Measurements from ENCODE around the gene TCIRG1.

The TCIRG1 gene

DNA sequence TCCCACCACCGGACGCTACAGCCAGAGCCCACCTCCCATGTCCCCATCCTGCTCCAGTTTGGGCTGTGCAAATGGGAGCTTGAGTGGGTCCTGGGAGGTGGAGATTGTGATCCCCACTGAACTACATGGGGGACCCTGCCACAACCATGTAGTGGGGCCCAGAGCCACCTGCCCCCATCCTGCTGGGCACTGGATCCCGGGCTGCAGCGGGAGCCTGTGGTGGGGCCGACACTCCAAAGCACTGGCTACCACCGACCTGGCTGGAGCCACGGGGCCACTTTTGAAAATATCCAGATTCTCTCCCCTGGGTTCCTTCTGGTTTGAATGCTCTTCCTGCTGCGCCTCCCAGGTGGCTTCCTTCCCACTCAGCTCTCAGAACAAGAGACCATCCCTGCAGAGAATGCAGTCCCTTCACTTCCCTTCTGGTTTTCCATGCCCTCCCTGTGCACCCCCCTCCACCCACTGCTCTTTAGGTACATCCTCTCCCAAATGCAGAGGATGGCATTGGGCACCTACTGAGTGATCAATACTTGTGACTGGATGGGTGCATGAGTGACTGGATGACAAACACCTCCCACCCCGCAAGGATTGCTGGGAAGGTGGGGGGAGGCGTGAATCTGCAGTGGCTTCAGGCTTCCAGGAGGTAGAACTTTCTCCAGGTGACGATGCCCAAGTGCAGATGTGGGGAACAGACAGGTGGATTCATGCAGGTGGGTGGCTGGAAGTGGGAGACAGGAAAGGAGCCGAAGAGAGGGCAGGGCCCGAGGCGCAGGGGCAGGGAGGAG, 34.1 kb upstream of the TCIRG1 start:
- no peak for DNase-seq

DNA sequence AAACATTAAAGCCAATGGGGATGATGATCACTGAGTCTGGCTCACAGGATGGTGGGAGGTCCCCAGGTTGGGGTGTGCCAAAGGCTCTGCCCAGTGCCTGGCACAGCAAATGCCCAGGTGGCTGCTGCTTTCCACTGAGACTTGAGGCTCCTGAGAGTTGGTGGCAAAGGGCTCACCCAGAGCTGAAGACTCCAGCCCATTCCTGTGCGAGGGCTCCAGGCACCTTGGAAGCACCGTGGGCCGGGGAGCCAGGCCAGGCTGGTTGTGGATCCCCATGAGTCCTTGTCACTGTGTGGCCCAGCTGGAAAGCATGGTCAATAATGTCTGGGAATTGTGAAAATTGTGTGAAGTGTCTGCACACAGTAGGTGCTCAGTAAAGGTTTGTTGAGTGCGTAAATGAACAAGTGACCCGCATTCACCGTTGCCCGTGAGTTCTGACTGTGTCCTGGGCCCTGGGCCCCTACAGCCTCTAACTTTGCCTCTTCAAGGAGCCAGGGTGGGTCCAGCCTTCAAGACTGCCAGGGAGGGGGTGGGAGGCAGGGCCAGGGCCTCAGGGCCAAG, 32.1 kb upstream of the TCIRG1 start:
- no peak for DNase-seq

DNA sequence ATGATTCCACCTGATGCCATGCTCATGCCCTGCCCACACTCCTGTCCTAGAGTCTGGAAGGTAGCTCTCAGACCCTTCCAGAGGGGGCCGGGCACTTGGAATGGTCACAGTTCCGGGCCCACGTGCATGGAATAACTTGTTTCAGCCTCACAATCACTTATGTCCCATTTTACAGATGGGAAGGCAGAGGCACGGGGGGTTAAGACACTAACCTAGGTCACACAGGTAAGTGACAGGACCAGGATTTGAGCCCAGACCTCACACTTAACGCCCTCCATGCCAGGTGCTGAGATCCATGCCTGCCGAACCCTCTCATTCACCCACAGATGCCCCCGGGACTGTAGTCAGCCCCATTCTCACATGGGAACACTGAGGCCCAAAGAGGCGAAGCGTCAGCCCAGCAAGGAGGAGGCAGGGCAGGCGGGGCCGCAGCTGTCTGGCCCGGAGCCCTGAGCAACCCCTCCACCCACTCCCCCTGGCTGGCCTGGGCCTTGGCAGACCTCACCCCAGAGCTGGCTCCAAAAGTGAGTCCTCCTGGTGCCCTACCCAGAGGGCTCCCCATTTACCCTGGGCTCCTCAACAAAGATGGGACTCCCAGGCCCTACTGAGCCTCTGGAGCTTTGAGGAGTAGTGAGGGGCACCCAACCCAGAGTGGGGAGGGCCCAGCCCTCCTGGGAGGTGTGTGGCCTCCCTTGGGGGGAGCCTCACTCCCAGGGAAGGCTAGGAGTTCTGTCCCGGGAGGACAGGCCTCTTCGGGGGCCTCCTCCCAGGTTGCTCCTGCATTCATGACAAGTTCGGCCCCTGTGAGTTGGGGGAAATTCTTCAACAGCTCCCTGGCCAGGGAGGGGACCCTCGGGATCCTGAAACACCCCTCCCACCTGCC, 31.1 kb upstream of the TCIRG1 start:
- no peak for DNase-seq

DNA sequence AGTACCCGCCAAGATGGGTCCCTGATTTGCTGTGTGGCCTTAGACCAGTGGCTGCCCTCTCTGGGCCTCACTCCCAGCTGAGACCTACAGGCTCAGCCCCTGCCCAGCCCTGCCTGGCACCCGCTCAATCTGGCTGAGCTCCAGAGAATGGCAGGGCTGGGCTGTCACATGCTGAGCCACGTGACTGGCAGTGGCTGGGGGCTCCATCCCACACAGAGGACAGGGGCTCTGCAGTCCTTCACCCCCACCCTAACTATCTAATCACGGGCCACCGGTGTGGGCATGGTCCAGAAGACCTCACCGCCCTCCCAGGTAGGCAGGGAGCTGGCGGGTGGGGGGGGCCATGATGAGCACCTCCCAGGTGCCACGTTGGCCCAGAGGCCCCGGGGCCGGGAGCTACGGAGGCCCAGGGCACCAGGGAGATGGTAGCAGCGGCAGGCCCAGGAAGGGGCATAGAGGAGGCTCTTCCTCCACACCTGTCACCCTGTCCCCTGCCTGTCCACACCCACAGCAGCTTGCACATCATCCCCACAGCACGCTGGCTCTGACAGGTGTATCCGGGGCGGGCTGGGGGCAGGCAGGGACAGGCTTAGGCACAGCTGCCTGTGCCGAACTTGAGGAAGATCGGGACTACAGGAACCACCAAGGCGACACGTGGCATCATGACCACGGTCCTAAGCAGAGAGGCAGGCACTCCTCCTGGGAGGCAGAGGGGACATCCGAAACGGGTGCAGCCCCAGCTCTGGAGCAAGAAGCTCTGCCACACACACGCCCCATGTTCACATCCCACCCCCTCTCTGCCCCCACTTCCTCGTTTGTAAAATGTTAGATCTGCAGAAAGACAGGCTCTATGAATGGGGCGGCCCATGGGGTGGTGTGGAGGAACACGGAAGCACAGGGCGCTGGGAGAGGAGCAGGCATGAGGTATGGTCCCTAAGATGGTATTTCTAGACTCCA, 30.2 kb upstream of the TCIRG1 start:
- no peak for DNase-seq

DNA sequence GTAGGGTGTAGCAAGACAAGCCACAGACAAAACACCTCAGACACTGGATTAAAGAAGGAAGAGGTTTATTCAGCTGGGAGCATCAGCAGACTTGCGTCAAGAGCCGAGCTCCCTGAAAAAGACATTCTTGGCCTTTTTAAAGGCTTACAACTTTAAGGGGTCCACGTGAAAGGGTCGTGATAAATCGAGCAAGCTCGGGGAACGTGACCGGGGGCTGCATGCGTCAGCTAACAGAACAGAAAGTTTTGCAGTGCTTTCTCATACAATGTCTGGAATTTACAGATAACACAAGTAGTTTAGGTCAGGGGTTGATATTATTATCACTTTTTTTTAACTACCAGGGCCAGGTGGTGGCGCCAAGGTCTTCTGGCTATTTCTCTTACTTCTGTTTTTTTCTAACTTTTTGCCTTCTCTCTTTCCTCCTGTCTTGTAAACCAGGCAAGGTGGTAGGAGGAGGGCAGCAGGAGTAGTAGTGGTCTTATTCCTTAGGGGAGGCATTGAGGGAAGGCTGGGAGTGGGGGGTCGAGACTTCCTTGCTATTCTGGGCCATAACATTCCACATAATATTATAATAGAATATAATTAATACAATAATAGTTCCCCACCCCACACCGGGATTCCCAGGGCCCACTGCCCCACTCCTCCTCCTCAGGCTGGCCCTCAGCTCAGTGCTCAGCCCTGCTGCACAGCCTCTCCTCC, 29.3 kb upstream of the TCIRG1 start:
- DNase-seq = peak; percentile 23

DNA sequence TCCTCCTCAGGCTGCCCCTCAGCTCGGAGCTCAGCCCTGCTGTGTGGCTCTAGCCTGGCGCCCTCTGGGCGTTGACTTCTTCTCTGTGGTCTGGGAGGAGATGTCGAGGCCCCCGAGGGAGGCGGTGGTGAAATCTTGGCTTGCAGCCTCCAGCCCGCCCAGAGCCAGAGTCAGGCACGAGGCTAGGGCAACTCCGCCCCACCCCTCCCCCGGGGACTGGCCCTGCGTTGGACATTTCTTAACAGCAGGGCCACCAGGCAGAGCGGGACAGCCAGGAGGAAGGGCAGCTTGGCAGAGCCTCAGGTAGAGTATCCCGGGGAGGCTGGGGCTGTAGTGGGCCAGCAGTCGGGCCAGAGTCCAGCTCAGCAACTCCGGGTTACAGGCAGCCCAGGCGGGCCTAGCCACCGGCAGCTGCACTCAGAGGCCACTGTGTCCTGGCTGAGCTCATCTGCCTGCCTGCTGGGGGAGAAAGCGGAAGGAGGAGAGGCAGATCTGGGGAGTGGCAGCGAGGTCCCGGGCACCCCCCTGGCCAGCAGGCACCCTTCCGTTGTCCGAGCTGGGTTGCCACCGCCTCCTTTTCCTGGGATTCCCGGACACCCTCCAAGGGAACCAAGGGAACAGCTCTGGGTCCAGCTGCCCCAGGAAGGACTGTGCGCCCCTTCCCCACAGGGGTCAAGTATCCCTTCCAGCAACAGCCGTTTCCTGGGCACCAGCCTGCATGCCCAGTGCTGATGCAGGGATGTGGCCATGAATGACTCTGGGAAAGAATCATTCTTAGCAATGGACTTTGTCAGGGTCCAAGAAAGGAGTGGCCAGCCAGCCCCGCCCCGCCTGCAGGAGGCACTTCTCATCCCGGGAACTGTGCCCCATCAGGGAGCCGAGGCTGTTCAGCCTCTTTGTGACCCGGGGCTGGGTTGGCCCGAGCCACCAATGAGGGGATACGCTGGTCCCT, 28.5 kb upstream of the TCIRG1 start, which contains the start of gene ALDH3B1:
TSS of gene ALDH3B1 (plus strand) at position 238 of the 952 bp plus-strand sequence. CDS start 4,971 bp downstream, outside the sequence.
- DNase-seq = peak; percentile 32

DNA sequence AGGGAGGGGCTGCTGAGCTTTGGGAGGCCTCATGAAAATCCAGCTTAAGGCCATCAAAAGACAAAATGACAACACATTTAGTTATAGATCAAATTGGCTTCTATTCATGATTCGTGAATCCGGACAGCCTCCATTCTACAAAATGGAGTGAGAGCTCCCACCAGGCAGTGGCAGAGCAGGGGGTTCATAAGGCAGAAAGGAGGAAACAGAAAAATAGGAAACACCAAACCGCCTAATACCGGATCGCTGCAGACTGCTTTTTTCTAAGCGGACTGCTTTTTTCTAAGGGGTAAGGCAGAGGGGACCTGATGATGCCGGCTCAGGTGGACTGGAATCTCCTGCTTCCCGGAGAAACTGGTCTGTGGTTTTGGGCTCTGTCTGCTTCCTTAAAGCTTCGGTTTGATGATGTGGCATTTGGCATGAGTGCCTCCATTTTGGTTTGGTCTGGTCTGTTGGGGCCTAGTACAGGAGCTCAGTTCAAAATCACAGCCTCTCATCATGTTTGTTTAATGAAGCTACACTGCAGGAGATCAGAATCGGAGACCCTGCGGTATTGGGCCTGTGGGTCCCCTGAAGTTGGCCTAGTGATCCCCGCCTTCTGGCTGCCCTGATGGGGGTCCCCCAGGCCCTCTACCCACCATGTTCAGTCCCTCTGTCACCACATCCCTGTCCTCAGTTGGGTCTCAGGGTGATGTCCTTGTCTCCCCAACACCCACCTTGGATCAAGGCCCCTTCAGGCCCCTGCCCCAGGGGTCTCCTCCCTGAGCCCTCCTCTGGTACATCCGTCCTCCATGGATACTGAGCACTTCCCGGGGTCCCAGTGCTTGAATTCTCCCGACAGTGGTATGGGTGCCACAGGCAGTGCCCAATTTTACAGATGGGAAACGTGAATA, 27.5 kb upstream of the TCIRG1 start:
- DNase-seq = no peak

DNA sequence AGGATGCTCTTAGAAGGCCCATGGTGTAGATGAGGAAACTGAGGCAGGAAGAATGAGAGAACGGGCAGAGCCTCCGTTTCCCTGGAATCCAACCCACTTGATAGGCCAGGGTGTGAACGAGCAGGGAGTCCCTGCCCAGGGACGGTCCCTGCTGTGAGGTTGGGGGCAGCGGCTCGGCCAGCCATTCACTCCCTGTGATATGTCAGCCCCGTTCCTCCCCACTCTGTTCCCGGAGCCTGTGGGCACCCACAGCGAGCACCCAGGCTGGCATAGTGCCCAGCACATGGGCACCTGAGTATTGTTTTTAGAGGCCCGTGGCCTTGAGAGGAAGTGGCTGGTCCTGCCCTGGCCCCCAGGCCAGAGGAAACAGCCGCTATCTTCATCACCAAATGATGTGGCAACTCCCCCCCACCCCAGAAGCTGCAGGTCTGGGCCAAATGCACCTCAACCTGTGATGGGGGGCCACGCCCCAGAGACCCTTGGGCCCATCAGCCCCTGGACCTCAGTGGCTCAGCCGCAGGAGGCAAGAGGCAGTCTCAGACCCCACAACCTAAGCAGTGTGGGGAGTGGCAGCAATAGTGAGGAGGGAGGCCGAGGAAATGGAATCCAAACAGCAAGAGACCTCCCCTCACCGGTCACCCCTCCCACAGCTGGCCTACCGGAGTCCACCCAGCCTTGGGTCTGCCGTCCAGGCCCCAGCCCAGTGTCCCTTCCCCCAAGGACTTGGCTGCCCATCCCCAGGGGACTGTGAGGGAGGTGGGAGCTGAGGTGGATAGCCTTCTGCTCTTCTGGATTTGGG, 26.6 kb upstream of the TCIRG1 start:
- no peak for DNase-seq

DNA sequence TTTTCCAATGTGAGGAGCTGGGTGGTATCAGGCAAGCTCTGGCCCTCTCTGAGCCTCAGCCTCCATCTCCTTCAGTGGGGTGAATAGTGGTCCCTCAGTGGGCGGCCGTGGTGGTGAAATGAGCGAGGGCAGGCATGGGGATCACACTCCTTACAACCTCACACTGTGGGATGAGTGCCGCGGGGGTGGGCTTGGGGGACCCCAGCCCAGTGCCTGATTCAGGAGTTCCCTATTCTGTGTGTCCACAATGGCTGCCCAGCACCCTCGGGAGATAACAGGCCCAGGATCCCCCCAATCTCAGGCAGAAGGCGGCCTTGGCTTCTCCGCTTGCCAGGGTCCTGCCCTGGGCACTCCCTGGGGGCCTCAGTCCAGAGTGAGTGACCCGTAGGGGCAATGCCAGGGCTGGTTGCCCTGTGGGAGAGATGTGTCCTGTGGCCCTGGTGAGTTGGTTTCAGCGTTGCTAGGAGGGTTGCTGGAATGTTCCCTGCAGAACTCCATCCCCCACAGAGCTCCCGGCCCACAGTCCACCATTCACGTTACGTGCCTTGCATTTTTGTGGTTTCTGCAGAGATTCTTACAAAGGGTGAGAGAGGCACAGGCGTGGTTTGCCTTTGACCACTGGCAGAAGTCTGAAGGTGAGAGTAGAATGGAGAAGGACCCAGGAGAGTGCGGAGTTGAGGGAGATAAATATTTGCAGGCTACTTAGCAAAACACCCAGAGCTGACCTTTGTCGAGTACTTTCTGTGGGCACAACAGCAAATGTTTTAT, 25.8 kb upstream of the TCIRG1 start:
- no peak for DNase-seq

DNA sequence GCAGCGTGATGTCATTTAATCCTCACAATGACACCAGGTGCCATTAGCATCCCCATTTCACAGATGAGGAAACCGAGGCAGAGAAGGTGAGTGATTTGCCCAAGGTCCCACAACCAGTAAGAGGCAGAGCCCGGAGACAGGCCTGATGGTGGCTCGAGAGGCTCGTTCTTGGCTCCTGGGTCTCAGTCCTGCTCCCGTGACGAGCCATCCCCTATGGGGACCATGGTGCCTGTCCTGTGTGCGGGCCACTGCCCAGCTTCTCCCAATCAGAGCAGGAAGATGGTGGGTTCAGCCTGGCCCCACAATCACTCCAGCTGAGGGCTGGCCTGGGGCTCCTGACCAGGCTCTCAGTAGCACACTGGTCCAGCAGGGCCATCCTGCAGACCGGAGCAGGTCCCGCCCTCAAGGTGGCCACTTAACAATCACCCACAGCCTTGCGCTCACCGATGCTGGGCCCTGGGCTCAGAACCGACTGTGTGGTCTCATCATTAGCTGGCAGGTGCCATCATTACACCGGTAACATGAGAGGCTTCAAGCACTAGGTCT, 25.1 kb upstream of the TCIRG1 start:
- no peak for DNase-seq

DNA sequence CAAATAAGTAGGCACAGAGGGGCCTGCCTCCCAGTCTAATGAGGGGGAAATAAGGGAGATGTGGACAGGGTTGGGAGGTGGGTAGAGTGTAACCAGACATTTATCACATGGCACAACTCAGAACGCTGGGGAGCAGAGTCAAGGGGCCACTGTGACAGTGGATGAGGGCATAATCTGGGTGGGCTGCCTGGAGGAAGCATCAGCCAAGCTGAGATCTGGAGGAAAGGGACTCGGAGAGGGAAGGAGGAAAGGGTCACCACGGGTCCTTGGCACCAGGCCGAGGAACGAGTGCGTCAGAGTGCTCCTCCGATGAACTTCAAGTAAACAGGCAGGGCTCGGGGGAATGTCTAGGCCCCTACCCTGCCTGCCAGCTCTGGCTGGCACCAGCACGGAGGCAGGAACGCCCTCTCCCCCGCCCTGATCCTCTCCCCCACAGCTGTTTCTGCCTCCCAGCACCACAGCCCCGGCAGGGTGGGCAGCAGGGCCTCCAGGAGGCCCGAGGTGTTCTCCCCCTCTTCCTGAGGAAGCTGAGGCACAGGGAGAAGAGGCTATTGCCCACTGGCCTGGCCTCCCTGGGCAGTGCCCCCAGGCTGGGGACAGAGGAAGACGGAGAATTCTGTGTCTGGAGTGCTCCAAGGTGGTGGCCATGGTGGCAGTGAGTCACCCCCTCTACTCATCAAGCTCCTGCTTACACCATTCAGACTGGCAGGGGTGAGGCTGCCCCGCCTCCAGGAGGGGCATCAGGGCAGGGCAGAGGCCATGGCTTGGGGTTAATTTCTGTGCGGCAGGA, 24.5 kb upstream of the TCIRG1 start:
- no peak for DNase-seq

DNA sequence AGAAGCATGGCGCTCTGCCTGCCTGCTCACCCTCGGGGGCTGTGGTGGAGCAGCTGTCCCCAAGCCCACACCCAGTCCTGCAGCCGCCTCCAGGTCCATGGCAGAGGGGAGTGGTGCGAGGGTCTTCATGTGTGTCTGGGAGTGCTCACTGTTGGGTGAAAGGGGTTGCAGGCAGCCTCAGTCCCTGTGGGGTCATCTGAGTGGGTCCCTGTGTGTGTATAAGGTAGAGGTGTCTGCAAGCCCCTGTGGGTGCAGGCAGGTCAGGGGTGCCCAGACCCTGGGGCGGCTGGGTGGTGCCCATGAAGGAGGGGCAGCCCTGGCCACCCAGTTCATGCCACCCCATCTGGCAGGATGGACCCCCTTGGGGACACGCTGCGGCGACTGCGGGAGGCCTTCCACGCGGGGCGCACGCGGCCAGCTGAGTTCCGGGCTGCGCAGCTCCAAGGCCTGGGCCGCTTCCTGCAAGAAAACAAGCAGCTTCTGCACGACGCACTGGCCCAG, 23.8 kb upstream of the TCIRG1 start:
- no peak for DNase-seq

DNA sequence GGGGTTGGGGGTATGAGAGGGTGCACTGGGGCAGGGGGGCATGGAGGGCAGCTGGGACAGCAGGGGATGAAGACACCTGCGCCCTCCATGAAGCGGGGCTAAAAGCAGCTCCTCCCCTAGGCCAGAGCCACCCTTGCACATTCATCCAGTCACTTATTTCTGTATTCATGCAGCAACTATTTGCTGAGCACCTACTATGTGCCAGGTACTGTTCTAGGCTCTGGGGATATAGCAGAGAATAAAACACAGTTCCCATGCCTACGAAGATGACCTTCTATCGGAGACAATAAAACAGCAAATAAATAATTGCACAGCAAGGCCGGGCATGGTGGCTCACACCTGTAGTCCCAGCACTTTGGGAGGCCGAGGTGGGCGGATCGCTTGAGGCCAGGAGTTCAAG, 23.4 kb upstream of the TCIRG1 start:
- no peak for DNase-seq

DNA sequence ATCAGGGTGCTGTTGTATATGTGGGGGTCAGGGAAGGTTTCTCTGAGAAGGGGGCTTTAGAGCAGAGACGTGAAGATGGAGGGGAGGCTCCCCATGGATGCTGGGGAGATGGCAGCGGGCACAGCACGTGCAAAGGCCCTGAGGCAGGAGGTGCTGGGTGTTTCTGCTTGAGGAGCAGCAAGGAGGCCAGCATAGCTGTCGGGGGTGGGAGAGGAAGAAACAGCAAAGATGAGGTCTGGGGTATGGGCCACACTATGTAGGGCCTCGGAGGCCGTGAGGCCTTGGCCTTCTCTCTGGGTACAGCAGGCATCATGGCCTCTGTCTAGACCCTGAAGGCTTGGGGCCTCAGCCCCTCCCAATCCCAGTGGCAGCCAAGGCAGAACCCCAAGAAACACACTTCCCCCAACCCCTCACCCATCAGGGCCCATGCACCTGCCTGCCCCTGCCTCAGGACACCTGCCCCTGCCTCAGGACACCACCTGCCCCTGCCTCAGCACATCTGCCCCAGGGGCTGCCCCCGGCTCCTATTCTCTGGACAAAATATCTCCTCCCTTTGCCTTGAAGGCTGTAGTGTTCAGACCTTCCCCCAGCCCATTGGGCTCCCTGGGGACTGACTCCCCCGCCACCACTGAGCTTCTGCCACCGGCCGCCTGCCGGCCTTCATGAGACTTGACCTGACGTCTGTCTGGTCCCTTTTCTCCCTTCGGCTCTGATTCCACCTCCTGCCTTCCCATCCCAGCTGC, 22.5 kb upstream of the TCIRG1 start:
- no peak for DNase-seq

DNA sequence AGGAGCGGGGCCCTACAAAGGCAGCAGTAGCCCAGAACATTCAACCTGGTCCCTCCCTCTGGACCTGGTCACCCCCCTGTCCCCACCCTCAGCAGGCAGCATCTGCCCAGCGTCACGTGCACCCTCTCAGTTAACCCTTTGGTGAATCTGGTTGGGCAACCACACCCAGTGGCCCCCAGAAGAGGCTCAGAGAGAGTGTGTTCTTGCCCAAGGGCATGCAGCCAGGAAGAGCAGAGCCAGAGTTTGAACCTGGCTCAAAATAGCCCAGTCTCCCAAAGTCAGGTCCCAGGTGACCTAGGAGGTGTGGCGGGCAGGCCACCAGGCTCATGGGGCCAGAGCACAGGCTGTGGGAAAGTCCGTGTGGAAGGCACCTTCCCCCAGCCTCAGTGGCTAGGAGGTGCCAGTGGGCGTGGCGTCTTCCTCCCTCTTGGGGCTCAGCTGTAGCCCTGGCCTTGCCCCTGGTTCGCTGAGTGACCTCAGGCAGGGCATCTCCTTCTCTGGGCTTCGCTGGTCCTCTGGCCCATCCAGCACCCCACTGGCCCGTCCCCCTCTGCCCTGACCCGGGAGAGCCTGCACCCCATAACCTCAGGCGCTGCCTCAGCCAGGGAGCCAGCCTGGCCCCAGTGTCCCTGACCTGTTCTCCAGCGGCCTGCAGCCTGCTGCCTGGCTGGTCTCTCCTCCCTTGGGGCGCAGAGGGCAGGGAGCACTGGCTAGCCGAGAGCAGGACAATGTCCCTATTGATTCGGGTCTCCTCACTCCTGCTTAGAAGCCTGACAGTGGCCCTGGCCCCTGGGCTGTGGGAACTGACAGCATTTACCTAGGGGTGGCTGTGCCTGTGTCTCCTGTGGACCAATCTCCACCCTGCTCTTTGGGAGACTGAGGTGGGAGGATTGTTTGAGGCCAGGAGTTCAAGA, 21.7 kb upstream of the TCIRG1 start:
- DNase-seq = no peak

Measured in GDM1 (cell line).